OCI-LY3 (cell line): Measurements from ENCODE around the gene ANKRD44.

Experiments
- H2AFZ ChIP-seq: fragments of 200-600, 300-600 bp; shearing (Covaris generic); 2 replicates; pipeline ENCODE4 v1.6.0; 2014; ENCODE audit warnings: antibody characterized with exemption, low read depth, low read length
- H3K27ac ChIP-seq: fragments of 200-600, 300-600 bp; sonication (generic); 2 replicates; pipeline ENCODE4 v1.5.1; 2014; ENCODE audit warnings: mild to moderate bottlenecking, low read length, moderate library complexity, mixed read lengths
- H3K27me3 ChIP-seq: fragments of 200-600, 300-600 bp; sonication (generic); 2 replicates; pipeline ENCODE4 v1.6.1; 2014; ENCODE audit warnings: low read depth, low read length, mixed read lengths
- H3K36me3 ChIP-seq: fragments of 200-600, 300-600 bp; sonication (generic); replicated peaks from 2 replicates; pipeline ENCODE3; 2014; ENCODE audit warnings: low read depth, low read length, mixed read lengths
- H3K4me1 ChIP-seq: fragments of 300-600, 200-600 bp; sonication (generic); 2 replicates; pipeline ENCODE4 v1.6.1; 2014; ENCODE audit warnings: low read length, mixed read lengths
- H3K4me2 ChIP-seq: fragments of 200-600, 300-600 bp; sonication (generic); 2 replicates; pipeline ENCODE4 v1.6.1; 2014; ENCODE audit warnings: low read length, mixed read lengths
- H3K4me3 ChIP-seq: fragments of 300-600, 200-600 bp; sonication (generic); 2 replicates; pipeline ENCODE4 v1.5.1; 2014; ENCODE audit warnings: antibody characterized with exemption, mild to moderate bottlenecking, low read length, moderate library complexity
- H3K79me2 ChIP-seq: fragments of 300-600, 200-600 bp; shearing (Covaris generic); 2 replicates; pipeline ENCODE4 v1.6.1; 2014; ENCODE audit warnings: mild to moderate bottlenecking, low read length, mixed read lengths
- H3K9ac ChIP-seq: fragments of 300-600, 200-600 bp; shearing (Covaris generic); 2 replicates; pipeline ENCODE4 v1.6.0; 2014; ENCODE audit warnings: mild to moderate bottlenecking, low read length, moderate library complexity
- H3K9me3 ChIP-seq: fragments of 200-600, 300-600 bp; shearing (Covaris generic); 2 replicates; pipeline ENCODE4 v1.6.1; 2014; ENCODE audit warnings: low read length, mixed read lengths; ENCODE audit not compliant: insufficient read depth
- H4K20me1 ChIP-seq: fragments of 200-600, 300-600 bp; sonication (generic); 2 replicates; pipeline ENCODE4 v1.6.1; 2016; ENCODE audit warnings: low read length, mixed read lengths; ENCODE audit not compliant: insufficient read depth
- CTCF ChIP-seq: fragments of 200-600, 300-600 bp; sonication (generic); IDR thresholded peaks from 2 replicates; pipeline ENCODE4 v1.5.1; 2014; ENCODE audit warnings: antibody characterized with exemption, low read length, low read depth
- EZH2phosphoT487 ChIP-seq: fragments of 200-600 bp; shearing (Covaris generic); IDR thresholded peaks from 2 replicates; pipeline ENCODE4 v1.6.1; 2018; ENCODE audit warnings: antibody characterized with exemption, mixed run types, low read depth

Gene ANKRD44

DNA sequence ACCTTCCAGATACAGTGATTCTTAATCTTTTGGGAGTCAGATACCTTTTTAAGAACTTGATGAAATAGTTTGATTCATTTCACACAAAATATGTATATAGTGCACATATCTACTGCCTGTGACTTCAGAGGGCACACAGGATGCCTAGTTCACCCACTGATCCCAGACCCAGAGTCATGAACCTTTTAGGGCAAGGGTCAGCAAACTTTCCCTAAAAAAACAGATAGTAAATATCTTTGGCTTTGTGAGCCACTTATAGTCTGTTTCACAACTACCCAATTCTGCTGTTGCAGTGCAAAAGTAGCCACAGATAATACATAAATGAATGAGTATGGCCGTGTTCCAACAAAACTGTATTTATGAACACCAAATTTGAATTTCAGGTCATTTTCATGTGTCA lies 124.9 kb downstream of the ANKRD44 start:
- Histone ChIP-seq H3K4me1 (no peaks in the 10 kb centered on the region), H3K9ac (no peak overlapping the region), H4K20me1 (no peaks in the 10 kb centered on the region), H3K27ac (no peak overlapping the region), H3K79me2 (no peaks in the 10 kb centered on the region), H3K36me3 (peaks cover 4% of the 10 kb centered on the region), H3K27me3 (no peaks in the 10 kb centered on the region), H3K9me3 (no peaks in the 10 kb centered on the region), H2AFZ (no peak overlapping the region), H3K4me2 (no peak overlapping the region), H3K4me3 (no peak overlapping the region)
- TF ChIP-seq EZH2phosphoT487, result no peak

DNA sequence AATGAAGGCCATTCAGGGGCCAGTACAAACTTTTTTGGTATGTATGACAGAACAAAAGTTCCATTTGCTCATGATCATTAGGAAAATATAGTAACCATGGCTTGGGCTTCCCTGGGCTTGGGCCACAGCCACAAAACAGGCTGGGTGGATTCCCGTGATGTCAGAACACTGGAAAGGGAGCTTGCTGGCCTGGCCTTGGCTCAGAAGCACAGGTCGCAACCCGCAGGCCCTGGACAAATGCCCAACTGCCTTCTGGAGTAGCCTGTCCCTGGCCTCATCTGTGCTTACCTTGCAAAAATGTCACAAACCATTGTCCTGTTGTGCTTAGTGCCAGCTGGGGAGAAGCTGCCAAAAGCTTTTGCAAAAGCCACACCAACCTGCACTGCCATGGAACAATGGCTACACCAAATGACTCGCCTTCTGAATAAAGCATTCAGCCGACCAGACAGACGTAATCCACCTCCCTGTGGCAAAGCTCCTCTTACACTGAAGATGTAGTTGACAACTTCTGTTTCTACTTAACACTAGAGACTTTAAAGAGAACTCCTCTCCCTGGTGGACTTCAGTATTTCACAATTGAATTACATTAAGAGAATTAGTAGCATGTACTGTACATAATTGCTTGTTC lies 125.5 kb downstream of the ANKRD44 start:
- Histone ChIP-seq H2AFZ (no peak overlapping the region), H3K27ac (no peak overlapping the region)
- TF ChIP-seq CTCF (no peak), EZH2phosphoT487 (no peak)

GRCh38 chr2:197183355-197183754 lies 127.2 kb downstream of the ANKRD44 start:
- Histone ChIP-seq H4K20me1 (no peaks in the 10 kb centered on the region), H2AFZ (no peak overlapping the region), H3K36me3 (peaks cover 4% of the 10 kb centered on the region), H3K4me2 (no peak overlapping the region), H3K4me1 (no peaks in the 10 kb centered on the region), H3K27me3 (no peaks in the 10 kb centered on the region), H3K27ac (no peak overlapping the region), H3K9ac (no peak overlapping the region), H3K4me3 (no peak overlapping the region), H3K79me2 (no peaks in the 10 kb centered on the region), H3K9me3 (no peaks in the 10 kb centered on the region)
- TF ChIP-seq EZH2phosphoT487, result no peak
- TF ChIP-seq CTCF, result no peak

More for the DNA sequence above, 125.5 kb downstream of the ANKRD44 start:
- no peaks in the 10 kb centered on the region for H3K27me3 ChIP-seq
- H3K4me3 ChIP-seq, result no peak overlapping the region
- no peaks in the 10 kb centered on the region for H3K9me3 ChIP-seq
- no peak overlapping the region for H3K9ac ChIP-seq
- no peaks in the 10 kb centered on the region for H4K20me1 ChIP-seq
- H3K4me2 ChIP-seq, result no peak overlapping the region
- H3K4me1 ChIP-seq, result no peaks in the 10 kb centered on the region
- peaks cover 4% of the 10 kb centered on the region for H3K36me3 ChIP-seq
- no peaks in the 10 kb centered on the region for H3K79me2 ChIP-seq

DNA sequence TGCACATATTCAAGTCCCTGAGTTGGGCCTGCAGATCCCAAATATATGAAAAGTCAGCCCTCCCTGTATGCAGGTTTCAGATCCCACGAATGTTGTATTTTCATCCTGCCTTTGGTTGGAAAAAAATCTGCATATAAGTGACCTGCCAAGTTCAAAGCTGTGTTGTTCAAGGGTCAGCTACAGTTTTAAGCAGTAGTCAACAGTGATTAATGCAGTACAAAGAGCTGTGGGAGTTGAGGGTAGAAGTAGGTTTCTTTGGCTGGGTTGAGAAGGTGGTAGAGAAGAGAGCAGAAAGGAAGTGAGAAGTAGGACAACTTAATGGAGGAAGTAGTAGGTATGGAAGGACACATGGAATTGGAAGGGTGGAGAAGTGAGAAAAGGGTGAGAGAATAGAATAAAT lies 127.9 kb downstream of the ANKRD44 start:
- H2AFZ ChIP-seq, result no peak overlapping the region
- no peak overlapping the region for H3K4me3 ChIP-seq
- peaks cover 4% of the 10 kb centered on the region for H3K36me3 ChIP-seq
- no peak overlapping the region for H3K9ac ChIP-seq
- TF ChIP-seq EZH2phosphoT487 (no peak), CTCF (no peak)
- no peaks in the 10 kb centered on the region for H3K9me3 ChIP-seq
- no peak overlapping the region for H3K4me2 ChIP-seq
- no peaks in the 10 kb centered on the region for H3K27me3 ChIP-seq
- H4K20me1 ChIP-seq, result no peaks in the 10 kb centered on the region
- no peak overlapping the region for H3K27ac ChIP-seq
- no peaks in the 10 kb centered on the region for H3K4me1 ChIP-seq
- H3K79me2 ChIP-seq, result no peaks in the 10 kb centered on the region
